ENCODE measurements around the gene FXR2.
"Not testable (repeated sequence)": the region's sequence is repeated elsewhere in the genome, so short reads cannot be mapped to it uniquely, and the experiment has no call there.

Gene FXR2

DNA sequence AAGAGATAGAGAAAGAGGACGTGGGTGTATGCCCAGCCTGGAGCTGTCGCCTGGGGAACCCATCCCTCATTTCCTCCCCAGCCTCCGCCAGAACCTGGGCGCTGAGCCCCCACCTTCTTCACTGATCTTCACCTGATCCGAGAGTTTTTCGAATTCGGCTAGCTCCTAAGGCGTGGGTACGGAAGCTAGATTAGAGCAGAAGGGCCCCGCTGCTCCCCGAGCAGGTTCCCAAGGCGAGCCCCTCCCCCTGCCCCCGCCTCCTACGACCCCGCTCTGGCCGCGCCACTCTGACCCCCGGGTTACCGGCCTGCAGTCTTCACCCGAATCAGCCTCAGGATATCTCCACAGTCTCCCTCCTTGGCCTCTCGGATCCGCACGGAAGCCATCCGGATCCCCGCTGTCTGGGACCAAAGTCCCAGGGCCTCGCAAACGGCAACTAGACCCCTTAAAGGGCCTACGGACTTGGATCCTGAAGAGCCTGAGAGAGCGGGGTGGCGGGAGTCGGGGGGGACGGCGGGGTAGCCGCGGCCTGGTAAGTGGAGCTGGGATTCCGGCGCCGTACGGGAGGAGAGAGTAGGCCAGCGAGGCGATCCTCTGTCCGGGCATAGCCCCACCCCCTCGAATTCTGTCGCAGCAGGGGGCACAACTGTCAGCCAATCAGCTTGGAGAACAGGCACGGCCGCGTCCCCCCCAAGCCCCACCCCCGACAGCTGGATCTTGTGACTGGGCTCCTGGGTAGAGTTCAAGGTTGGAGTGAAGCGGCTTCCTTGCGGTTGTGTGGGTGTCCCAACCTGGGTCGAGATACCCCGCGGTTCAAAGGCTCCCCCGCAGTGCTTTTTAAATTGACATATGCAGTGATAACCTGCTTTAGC is 12.8 kb upstream of the FXR2 start, which contains the start of gene SAT2:
SAT2 (minus strand) TSS at position 572 of the 872 bp plus-strand sequence; CDS start at position 386, 186 bp downstream.
- peak; percentile 91 for DNase-seq

DNA sequence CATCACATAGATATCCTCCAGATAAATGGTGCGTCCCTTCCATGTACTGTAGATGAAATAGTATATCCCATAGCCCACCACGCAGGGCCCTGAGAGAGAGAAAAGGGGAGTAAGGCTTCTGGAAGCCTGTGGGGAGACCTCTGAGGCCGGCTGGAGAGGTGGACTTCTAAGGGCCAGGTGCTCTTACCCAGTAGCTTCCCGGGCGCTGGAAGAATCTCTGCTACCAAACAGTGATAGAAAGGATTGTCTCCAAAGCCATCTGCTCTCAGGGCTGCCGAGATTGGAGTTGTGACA is 12.2 kb upstream of the FXR2 start:
- no peak for DNase-seq

DNA sequence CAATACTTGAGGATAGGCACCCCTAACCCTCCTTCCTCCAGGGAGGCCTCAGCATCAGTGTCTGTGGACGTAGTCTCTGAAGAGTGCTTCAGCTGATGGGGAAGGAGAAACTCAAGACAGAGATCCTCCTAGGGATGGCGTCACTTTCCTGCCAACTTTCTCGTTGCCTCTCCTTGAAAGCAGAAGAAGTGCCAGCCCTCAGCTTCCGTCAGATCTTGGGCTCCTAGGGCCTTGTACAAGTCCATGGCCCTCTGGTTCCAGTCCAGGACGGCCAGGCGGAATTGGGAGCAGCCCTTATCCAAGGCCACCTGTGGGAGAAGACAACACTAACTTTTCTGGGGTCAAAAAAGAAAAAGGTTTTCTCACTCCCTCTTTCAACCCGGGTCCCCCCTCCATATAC is 11.6 kb upstream of the FXR2 start:
- DNase-seq = no peak

DNA sequence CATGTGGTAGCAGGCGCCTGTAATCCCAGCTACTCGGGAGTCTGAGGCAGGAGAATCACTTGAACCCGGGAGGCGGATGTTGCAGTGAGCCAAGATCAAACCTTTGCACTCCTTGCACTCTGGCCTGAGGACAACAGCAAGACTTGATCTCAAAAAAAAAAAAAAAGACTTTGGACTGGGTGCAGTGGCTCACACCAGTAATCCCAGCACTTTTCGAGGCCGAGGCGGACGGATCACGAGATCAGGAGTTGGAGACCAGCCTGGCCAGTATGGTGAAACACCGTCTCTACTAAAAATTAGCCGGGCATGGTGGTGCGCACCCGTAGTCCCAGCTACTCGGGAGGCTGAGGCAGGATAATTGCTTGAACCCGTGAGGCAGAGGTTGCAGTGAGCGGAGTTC is 11.1 kb upstream of the FXR2 start:
- DNase-seq = not testable (repeated sequence)

DNA sequence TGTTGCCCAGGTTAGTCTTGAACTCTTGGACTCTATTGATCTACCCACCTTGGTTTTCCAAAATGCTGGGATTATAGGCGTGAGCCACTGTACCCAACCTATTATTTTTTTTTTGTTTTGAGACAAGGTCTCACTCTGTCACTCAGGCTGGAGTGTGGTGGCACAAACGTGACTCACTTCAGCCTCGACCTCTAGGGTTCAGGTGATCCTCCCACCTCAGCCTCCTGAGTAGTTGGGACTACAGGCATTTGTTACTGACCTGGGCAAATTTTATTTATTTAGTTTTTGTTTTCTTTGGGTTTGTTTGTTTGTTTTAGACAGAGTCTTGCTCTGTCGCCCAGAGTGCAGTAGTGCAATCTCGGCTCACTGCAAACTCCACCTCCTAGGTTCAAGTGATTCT is 9.0 kb upstream of the FXR2 start:
- no peak for DNase-seq

DNA sequence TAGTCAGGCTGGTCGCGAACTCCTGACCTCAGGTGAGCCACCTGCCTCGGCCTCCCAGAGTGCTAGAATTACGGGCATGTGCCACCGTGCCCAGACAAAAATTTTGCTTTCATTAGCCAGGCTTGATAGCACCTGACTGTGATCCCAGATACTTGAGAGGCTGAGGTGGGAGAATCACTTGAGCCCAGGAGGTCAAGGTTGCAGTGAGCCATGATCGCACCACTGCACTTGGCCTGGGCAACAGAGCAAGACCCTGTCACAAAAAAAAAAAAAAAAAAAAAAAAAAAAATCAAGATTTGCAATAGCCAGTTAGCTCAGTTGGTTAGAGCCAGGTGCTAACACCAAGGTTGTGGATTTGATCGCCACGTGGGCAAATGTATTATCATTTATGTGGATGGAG is 6.1 kb upstream of the FXR2 start:
- no peak for DNase-seq

DNA sequence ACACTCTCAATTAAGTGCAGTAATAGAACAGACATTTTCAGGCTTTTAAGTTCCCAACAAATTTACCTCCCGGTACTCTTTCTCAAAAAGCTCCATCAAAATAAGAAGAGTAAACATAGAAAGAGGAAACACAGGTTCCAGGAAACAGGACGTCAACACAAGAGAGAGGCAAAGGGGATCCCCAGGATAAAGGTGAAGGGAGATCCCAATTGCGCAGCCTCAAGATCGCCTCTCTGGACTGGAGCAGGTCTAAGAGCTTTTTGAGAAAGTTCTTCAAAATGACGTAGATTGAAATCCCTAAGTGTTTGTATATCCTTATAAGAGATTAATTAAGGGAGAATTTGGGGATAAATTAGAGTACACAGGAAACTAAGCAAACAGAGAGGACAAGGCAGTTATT is 3.9 kb upstream of the FXR2 start:
- DNase-seq = no peak

DNA sequence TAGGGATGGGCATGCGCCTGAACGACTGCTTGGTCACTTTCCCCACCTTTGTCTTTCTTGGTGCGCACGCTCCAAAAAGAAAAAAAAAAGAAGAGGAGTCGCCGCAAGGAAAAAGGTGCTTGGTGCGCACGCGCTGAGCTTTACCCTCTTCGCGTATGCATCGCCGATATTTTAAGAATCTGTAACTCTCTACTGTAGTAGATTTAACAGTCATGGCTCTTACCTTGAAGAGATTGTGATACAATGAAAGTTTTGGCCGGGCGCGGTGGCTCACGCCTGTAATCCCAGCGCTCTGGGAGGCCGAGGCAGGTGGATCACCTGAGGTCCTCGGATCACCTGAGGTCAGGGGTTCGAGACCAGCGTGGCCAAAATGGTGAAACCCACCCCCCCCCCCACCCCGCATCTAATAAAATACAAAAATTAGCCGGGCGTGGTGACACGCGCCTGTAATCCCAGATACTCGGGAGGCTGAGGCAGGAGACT is 609 bp upstream of the FXR2 start:
- DNase-seq = no peak

DNA sequence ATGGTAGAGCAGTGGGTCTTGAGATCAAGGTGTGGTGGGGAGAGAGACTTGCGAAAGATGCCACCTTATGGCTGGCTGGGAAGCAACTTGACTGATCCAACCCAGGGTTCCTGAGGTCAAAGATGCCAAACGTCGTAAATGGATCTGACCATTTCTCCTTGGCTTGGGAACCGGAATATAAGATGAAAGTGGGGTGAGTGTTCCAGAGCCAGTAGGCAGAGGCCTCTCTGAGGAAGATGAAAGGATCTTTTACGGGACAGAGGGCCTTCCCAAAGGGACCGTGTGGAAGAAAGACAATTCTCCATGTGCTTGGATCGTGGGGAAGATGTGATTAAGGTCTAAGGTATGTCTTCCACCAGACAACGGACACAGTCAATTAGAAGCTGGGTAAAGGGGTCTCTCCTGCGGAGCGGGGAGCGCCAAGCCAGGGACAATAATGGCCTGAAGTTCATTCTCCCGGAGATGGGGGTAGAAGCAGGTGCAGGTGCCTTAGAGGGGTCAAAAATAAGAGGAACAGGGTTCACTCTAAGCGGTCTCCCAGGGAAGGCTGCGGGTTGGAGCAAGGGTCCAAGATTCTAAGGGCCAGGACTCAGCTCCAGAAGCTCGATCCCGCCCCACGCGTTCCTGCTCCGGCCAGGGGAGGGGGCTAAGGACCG is 800 bp downstream of the FXR2 start:
- DNase-seq = peak; percentile 7

DNA sequence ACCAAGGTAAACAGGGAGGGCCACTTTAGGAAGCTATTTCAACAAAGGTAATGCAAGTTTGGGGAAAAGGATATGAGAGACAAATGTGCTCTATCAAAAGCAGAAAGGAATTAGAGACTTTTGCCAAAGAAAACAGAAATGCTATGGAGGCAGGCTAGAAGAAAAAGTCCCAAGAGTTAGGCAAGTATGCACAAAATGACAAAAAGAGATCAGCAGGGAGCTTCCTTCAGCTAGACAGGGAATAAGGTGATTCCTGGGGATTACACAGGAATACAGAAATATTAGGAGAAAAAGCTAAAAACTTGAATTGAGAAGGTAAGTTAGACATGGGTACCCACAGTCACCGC is 2.4 kb downstream of the FXR2 start:
- no peak for DNase-seq

DNA sequence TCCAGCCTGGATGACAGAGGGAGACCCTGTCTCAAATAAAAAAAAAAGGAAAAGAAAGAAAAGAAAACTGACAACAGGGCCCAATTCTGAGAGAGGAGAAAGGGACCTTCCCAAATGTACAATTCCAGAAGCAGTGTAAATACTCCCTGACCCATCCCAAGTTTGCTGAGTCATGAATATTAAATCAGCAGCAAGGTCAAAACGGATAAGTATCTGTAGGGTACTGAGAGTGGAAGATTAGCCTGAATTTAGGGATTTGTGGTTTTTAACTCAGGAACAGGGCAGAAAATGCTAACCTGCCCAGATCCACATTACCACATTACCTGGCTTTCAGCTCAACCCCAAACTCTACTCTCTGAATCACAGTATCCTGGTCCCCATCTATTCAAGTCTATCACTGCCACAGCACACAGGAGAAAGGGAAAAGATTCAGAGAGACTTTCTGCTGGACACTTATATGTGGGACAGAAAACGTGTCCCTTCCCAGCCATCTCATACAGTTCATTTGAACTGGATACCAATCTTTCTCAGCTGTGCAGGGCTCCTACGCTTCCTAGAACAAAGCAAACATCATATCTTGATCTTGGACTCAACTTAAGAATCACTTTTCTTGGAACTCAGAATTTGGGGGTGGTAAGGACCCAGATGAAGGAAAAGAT is 2.9 kb downstream of the FXR2 start:
- DNase-seq = no peak

DNA sequence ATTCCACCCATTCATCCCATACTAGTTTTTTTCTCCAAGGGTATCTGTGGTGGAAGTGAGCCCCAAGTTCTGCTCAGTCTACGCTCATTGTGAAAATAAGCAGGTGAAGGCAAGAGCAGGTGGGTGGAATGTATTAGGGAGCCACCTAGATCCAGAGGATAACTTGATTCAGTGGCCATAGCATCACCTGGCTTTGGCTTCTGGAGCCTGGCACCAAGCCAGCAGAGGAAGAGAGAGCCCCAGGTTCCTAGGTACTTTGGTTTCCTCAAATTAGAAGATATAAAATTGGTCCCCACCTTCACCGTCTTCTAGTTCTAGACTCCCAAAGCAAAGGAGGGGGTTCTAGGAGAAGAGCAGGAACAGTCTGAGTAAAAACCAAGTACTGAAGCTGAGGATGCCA is 4.1 kb downstream of the FXR2 start:
- no peak for DNase-seq

DNA sequence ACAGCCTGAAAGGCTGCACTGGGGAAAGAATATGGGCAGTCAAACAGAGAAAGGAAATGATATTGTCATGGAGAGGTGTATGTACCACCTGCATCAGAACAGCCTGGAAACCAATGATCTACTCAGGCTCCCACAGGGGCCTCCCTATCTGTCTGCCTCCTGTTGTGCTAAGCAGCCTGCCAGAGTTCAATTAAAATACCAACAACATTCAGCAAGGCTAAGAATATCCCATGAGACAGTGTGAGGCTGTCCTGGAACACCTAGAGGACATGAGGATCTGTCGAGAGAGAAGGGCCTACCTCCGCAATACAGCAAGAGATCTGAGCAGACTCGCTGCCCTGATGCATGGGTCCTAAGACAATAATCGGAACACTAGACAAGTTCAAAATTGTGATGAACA is 8.4 kb downstream of the FXR2 start:
- no peak for DNase-seq

DNA sequence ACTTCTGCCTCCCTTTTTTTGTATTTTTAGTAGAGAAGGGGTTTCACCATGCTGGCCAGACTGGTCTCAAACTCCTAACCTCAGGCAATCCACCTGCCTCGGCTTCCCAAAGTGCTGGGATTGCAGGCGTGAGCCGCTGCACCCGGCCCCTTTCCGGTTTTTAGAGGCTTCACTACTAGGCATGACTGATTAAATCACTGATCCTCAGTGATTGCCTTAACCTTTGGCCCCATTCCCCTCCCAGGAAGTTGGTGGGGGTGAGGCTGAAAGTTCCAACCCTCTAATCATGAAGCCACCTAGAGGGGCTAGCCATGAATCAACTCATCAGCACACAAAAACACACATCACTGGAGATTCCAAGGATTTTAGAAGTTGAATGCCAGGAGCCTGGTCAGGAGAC is 17.1 kb downstream of the FXR2 start:
- not testable (repeated sequence) for DNase-seq

DNA sequence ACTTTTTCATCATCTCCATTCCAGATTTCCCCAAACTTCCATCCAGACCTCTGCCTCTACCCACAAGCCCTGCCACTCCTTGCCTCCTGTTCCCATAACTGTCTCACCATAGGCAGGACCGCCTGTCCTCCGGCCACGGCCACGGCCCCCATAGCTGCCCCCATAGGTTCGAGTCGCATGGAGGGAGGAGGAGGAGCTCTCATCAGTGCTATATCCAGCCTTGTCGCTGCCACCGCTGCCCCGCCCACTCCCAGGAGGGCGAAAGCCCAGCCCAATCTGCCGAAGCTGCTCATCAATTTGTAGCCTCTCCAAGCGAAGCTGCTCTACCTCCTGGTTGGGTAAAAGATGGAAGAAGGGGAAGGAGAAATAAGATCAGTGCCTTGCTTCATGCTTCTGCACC is 21.4 kb downstream of the FXR2 start:
- DNase-seq = no peak

DNA sequence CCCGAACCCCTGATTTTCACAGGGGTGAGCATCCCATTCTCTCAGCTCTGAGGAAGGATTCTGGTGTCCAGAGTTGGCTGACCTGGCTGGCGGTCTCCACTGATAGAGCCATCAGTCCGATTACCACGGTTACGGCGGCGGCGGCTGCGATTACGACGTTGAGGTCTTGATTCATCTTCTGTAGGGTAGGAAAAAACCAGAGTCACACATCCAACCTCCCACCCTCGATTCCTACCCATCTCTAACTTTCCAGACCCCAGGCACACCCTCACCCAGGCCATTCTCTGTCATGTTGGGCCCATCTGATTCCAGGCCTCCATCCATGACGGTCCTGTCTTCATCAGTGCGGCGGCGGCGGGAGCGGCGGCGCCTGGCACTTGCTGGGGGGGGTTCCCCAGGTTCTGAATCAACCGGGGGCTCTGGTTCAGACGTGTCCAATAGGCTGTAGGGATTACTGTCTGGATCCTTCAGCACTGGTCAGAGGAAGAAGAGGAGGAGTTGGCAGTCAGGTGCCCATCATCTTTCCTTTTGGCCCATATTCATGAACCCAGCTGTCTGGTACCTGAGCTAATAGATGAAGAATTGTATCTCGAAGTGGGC is 22.2 kb downstream of the FXR2 start:
- DNase-seq = no peak

DNA sequence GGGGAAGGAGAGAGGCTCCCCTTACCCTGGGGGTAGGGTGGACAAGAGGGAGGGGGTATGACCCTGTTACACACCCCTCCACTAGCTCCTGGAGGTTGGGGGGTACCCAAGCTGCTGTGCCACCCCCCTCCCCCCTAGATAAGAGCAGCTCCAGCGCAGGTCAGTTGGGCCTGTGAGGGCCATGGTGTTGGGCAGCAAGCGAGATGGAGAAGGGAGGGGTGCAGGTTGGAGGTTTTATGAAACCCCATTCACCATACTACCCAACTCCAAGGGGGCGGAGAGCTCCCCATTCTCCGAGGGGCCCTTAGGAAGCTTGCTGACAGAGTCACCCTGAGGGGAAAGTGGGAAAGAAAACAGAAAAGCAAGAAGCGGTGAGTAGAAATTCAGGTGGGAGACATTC is 23.1 kb downstream of the FXR2 start:
- DNase-seq = no peak

DNA sequence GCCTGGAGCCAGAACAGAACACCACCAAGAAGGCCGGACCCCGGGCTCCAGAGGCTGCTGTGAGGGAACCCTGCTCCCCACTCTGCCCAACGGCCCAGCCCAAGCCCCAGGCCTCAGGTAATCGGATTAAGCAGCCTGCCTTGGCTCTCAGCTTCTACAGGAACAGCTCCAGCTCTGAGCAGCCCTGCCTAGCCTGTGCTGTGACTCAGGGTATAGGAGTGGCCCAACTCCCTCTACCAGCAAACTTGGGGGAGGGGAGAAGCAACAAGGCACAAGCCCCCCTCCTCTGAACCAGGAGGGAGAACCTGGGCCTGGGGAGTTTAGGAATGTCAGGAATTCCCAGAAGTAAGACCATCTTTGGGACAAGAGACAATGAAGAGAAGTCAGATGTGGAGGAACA is 24.0 kb downstream of the FXR2 start:
- DNase-seq = no peak

DNA sequence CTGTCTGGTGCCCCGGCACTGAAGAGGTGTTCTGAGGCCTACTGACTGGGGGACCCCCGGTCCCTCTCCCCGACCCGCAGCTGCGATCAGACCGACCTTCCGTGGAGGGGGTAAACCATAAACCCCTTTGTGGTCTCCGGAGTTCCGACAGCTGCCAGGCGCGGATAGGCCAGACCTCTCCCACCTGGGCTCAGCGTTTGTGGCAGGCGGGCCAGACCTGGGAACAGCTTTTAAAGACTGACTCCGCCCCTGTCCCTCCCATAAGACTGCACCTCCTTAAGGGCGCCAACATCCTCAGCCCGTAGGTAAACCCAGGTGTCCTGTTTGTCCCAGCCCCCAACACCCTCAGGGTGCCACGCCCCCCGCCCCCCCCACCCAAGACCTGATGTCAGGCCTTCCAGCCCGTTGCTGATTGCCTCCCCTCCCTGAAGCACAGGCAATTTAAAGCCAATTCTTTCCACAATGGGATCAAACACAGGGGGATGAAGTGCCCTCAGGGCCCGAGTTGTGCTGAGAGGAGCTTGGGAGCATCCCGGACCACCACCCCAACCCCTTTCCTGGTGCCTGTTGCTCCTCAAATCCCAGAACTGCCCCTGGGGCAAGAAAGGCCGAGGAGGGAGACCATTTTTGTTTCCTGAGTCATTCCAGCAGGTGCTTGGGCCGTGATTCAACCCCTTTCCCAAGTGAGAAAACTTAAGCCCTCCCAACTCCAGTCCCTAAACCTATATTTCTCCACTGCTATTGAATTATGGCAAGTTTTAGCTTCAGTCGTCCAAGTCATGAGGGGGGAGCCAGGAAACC is 24.6 kb downstream of the FXR2 start, which contains the start of gene SOX15:
SOX15 (minus strand) TSS at position 204 of the 801 bp plus-strand sequence. CDS start 418 bp downstream, outside the sequence.
- DNase-seq = no peak

DNA sequence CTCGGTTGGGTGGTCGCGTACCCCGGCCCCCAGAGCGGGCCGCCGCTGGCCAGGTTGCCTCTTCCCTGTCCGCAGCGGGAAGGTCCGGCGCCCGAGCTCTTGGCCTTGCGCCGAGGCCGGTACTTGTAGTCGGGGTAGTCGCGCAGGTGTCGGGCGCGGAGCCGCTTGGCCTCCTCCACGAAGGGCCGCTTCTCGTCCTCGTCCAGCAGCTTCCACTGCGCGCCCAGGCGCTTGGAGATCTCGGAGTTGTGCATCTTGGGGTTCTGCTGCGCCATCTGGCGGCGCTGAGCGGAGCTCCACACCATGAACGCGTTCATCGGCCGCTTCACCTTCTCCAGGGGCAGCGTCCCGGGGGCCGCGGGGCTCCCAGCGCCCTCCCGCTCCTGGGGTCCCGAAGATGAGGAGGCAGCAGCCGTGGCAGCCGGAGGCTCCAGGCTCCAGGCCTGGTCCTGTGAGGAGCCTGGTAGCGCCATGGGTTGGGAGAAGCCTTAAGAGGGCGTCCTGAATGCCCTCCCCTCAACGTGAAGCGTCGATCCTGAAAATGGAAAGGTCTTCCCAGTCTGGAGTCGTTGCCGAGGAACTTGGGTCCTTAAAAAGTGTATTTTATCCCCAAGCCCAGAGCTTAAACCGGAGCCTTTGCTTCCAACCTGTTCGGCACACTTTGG is 25.4 kb downstream of the FXR2 start:
- DNase-seq = peak; percentile 73

DNA sequence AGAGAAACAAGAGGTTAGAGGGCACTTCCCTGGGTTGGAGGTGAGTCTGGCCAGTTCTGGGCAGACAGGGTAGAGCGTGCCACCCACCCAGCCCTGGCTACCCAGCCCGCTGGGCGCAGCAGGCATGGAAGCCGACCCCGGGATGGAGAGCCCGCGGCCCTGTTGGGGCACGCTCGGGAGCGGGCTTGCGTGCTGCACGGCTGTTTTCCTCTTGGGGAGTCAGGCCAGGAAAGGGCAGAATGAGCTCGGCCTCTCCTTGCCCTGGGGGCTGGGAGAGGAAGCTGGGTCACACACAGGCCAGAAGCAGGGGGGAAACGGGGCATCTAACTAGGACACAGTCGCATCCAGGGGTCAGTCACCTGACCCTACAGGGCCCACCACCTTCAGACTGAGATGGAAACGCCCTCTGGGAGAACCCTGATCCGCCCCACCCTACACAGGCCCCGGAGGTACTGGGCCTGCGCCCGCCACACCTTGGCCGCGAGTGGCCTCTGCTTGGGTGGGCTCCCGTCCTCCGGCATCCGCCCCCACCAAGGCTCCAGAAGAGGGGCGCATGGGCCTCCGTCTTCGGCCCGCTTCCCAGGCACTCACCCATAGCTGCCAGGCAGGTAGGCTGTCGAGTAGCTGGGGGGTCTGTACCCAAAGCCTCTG is 26.0 kb downstream of the FXR2 start:
- no peak for DNase-seq

All from CD4-positive, alpha-beta T cell treated with Interleukin-10 for 1 hour (primary cell).